ENCODE results near the gene GTPBP10.

The GTPBP10 gene

DNA sequence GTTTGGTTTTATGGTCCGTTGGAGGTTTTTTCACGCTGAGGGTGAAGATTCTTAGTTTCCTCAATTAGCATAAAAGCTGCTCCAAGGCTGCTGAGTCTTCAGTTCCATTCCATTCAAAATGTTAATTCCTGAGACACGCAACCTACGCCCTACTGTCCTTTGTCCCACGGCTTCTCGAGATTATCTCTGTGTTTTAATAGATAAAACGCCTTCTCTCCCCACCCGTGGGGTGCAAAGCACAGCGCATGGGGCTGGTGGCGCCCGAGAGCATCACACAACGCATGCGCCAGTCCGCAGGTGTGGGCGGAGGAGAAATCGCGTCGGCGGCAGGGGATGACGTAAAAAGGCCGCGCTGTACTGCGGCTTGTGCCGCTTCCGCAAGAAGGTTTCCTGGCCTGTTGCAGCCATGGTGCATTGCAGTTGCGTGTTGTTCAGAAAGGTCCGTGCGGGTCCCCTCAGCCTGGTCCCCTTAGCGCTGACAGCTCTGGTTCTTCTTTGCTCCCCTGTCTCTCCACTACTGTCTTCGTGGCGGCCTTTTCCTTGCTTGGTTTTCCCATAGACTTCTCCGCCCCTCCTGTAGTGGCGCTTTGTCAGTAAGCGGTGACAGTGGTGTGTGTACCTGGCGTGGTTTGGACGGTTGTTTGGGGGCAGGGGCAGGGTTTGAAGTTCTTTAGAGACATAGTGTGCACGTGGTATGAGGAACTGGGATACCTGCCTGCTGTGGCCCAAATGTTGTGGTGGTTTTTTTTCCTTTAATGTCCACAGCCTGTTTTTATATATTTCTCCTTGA lies at the start of gene GTPBP10:
Gene GTPBP10, plus strand, starts transcription at position 381 of the 790 bp plus-strand sequence. Its CDS starts 26 bp downstream, at position 407.
- H3K4me2 ChIP-seq (ENCODE audit: insufficient read depth, low read length): peak within 1 kb of the TSS; percentile 66
- H3K4me1 ChIP-seq (ENCODE audit: insufficient read depth, low read length): peaks cover 29% of the 10 kb centered on the region
- peaks cover 48% of the 10 kb centered on the region for H3K79me2 ChIP-seq (ENCODE audit: insufficient read depth, low read length)
- DNase-seq (peak; percentile 92), ATAC-seq (ENCODE audit: insufficient read depth, low read depth) (peak; percentile 93)
- peak within 1 kb of the TSS; percentile 80 for H2AFZ ChIP-seq (ENCODE audit: low read depth, low read length)
- no peak for TF ChIP-seq EZH2 (IDR thresholded peaks at IDR 0.05; ENCODE audit: borderline replicate concordance, low read depth, low read length, severe bottlenecking)
- TF ChIP-seq, protein P1, sequence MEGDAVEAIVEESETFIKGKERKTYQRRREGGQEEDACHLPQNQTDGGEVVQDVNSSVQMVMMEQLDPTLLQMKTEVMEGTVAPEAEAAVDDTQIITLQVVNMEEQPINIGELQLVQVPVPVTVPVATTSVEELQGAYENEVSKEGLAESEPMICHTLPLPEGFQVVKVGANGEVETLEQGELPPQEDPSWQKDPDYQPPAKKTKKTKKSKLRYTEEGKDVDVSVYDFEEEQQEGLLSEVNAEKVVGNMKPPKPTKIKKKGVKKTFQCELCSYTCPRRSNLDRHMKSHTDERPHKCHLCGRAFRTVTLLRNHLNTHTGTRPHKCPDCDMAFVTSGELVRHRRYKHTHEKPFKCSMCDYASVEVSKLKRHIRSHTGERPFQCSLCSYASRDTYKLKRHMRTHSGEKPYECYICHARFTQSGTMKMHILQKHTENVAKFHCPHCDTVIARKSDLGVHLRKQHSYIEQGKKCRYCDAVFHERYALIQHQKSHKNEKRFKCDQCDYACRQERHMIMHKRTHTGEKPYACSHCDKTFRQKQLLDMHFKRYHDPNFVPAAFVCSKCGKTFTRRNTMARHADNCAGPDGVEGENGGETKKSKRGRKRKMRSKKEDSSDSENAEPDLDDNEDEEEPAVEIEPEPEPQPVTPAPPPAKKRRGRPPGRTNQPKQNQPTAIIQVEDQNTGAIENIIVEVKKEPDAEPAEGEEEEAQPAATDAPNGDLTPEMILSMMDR (IDR thresholded peaks at IDR 0.05; ENCODE audit: borderline replicate concordance, extremely low read depth, low read length, poor library complexity, severe bottlenecking): peak; percentile 79
- H3K9ac ChIP-seq (ENCODE audit: low read depth, low read length): peak within 1 kb of the TSS; percentile 73
- peak within 1 kb of the TSS; percentile 51 to 67 for H3K4me3 ChIP-seq (ENCODE audit: low read depth in 1 of 2, low read length in 2 of 2)
- no peaks in the 10 kb centered on the region for H3K9me3 ChIP-seq (ENCODE audit: insufficient read depth, low read length, severe bottlenecking)
- H4K20me1 ChIP-seq (ENCODE audit: insufficient read depth, low read length): peaks cover 8% of the 10 kb centered on the region; the same call in 1 of the 2 replicates
- H3K27me3 ChIP-seq (ENCODE audit: insufficient read depth, low read length, poor library complexity): no peaks in the 10 kb centered on the region
- peak within 1 kb of the TSS; percentile 83 for H3K27ac ChIP-seq (ENCODE audit: low read length)
- H3K36me3 ChIP-seq (ENCODE audit: insufficient read depth, low read length): peaks cover 3% of the 10 kb centered on the region

- Histone ChIP-seq H2AFZ (ENCODE audit: low read depth, low read length) (no peak overlapping the region), H3K9me3 (ENCODE audit: insufficient read depth, low read length, severe bottlenecking) (peaks cover 2% of the 10 kb centered on the region), H3K79me2 (ENCODE audit: insufficient read depth, low read length) (no peaks in the 10 kb centered on the region), H3K9ac (ENCODE audit: low read depth, low read length) (no peak overlapping the region), H3K27me3 (ENCODE audit: insufficient read depth, low read length, poor library complexity) (no peaks in the 10 kb centered on the region), H3K4me3 (ENCODE audit: low read depth in 1 of 2, low read length in 2 of 2) (no peak overlapping the region), H4K20me1 (ENCODE audit: insufficient read depth, low read length) (no peaks in the 10 kb centered on the region), H3K27ac (ENCODE audit: low read length) (no peak overlapping the region), H3K36me3 (ENCODE audit: insufficient read depth, low read length) (no peaks in the 10 kb centered on the region), H3K4me2 (ENCODE audit: insufficient read depth, low read length) (no peak overlapping the region), H3K4me1 (ENCODE audit: insufficient read depth, low read length) (no peaks in the 10 kb centered on the region)
- TF ChIP-seq EZH2 (IDR thresholded peaks at IDR 0.05; ENCODE audit: borderline replicate concordance, low read depth, low read length, severe bottlenecking): no peak
- TF ChIP-seq, protein P1 (IDR thresholded peaks at IDR 0.05; ENCODE audit: borderline replicate concordance, extremely low read depth, low read length, poor library complexity, severe bottlenecking): peak; percentile 52
- DNase-seq: no peak
- ATAC-seq (ENCODE audit: insufficient read depth, low read depth): peak; percentile 58; the same call in 2 of the 3 replicates
Measured at GRCh38 chr7:90298145-90299038, 48.1 kb upstream of the GTPBP10 start.

- Histone ChIP-seq H3K4me1 (ENCODE audit: insufficient read depth, low read length) (no peaks in the 10 kb centered on the region), H3K4me3 (ENCODE audit: low read depth in 1 of 2, low read length in 2 of 2) (no peak overlapping the region), H3K79me2 (ENCODE audit: insufficient read depth, low read length) (no peaks in the 10 kb centered on the region), H3K27me3 (ENCODE audit: insufficient read depth, low read length, poor library complexity) (no peaks in the 10 kb centered on the region), H3K27ac (ENCODE audit: low read length) (no peak overlapping the region), H2AFZ (ENCODE audit: low read depth, low read length) (no peak overlapping the region), H3K9ac (ENCODE audit: low read depth, low read length) (no peak overlapping the region), H4K20me1 (ENCODE audit: insufficient read depth, low read length) (no peaks in the 10 kb centered on the region), H3K36me3 (ENCODE audit: insufficient read depth, low read length) (no peaks in the 10 kb centered on the region), H3K9me3 (ENCODE audit: insufficient read depth, low read length, severe bottlenecking) (no peaks in the 10 kb centered on the region), H3K4me2 (ENCODE audit: insufficient read depth, low read length) (no peak overlapping the region)
- DNase-seq (no peak), ATAC-seq (ENCODE audit: insufficient read depth, low read depth) (no peak)
- TF ChIP-seq, protein P1 (IDR thresholded peaks at IDR 0.05; ENCODE audit: borderline replicate concordance, extremely low read depth, low read length, poor library complexity, severe bottlenecking): no peak
- no peak for TF ChIP-seq EZH2 (IDR thresholded peaks at IDR 0.05; ENCODE audit: borderline replicate concordance, low read depth, low read length, severe bottlenecking)
Measured at GRCh38 chr7:90303241-90303640, 43.3 kb upstream of the GTPBP10 start.
